ENCODE results near the gene SLC13A1.

DNA sequence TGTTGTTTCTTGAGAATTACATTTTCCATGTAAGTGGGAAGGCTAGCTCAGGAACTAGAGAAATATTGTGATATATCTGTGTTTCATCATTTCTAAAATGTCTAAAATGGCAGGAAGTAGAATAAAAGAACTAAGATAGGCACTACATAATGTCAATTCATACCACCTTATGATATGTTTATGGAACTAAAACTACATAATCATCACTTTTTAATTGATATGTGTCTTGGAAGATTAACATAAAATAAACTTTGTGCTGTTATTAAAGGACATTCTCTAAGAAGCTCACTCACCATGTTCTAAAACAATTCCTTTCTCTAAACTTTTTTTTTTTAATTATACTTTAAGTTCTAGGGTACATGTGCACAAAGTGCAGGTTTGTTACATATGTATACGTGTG lies 120.7 kb downstream of the SLC13A1 start:
- TF ChIP-seq, protein P1, sequence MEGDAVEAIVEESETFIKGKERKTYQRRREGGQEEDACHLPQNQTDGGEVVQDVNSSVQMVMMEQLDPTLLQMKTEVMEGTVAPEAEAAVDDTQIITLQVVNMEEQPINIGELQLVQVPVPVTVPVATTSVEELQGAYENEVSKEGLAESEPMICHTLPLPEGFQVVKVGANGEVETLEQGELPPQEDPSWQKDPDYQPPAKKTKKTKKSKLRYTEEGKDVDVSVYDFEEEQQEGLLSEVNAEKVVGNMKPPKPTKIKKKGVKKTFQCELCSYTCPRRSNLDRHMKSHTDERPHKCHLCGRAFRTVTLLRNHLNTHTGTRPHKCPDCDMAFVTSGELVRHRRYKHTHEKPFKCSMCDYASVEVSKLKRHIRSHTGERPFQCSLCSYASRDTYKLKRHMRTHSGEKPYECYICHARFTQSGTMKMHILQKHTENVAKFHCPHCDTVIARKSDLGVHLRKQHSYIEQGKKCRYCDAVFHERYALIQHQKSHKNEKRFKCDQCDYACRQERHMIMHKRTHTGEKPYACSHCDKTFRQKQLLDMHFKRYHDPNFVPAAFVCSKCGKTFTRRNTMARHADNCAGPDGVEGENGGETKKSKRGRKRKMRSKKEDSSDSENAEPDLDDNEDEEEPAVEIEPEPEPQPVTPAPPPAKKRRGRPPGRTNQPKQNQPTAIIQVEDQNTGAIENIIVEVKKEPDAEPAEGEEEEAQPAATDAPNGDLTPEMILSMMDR (IDR thresholded peaks at IDR 0.05), result no peak
- TF ChIP-seq POLR2A (IDR thresholded peaks at IDR 0.05), result no peak
